Cardiac fibroblast (primary cell): ENCODE measurements around the gene FAM107B.

Source experiments
- DNase-seq, 2 donors: peaks; one replicate each; pipeline versions ENCODE4 v3.0.0 to v3.0.0-alpha.2; 2010; ENCODE audit warnings: low read depth in 2 of 2
- H3K4me3 ChIP-seq, 2 donors: replicated peaks in 1 of 2; 1 replicate in 1 of 2; 2 replicates in 1 of 2; pipeline ENCODE4 v1.5.1; 2011; ENCODE audit warnings: low read depth in 2 of 2, low read length in 2 of 2, mild to moderate bottlenecking in 2 of 2, moderate library complexity in 1 of 2
- TF ChIP-seq, protein P1 (sequence below): IDR thresholded peaks from one replicate; pipeline ENCODE4 v1.5.1; 2011; ENCODE audit warnings: low read depth, mild to moderate bottlenecking, low read length, inconsistent platforms

Gene FAM107B

DNA sequence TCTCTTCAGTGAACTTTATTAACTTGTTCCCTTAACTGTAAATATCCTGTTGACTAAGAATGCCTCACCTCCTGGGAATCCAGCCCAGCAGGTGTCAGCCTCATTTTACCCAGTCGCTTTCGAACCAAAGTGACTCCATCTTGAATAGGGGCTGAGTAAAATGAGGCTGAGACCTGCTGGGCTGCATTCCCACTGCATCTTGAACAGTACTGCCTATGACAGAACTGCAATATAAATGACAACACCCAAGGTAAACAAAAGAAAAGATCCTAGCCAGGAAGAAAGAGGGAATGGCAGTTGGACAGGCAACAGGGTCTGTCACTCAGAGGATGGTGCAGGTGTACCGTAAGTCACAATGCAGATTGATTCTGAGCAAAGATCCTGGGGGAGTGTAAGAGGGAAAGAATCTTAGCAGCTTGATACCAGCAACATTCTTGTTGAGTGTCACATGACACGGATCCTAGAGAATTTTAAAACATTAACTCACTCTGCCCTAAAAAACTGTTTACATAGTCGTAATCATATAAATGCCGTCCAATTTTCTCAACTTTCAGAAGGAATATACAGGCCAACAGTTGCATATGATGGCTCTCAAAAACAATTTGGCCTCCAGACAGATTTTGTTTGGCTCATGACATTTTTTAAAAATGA lies 4.4 kb upstream of the FAM107B start:
- peak; percentile 12 to 51 for DNase-seq
- no peak overlapping the region for H3K4me3 ChIP-seq
- TF ChIP-seq, protein P1, sequence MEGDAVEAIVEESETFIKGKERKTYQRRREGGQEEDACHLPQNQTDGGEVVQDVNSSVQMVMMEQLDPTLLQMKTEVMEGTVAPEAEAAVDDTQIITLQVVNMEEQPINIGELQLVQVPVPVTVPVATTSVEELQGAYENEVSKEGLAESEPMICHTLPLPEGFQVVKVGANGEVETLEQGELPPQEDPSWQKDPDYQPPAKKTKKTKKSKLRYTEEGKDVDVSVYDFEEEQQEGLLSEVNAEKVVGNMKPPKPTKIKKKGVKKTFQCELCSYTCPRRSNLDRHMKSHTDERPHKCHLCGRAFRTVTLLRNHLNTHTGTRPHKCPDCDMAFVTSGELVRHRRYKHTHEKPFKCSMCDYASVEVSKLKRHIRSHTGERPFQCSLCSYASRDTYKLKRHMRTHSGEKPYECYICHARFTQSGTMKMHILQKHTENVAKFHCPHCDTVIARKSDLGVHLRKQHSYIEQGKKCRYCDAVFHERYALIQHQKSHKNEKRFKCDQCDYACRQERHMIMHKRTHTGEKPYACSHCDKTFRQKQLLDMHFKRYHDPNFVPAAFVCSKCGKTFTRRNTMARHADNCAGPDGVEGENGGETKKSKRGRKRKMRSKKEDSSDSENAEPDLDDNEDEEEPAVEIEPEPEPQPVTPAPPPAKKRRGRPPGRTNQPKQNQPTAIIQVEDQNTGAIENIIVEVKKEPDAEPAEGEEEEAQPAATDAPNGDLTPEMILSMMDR, result no peak

DNA sequence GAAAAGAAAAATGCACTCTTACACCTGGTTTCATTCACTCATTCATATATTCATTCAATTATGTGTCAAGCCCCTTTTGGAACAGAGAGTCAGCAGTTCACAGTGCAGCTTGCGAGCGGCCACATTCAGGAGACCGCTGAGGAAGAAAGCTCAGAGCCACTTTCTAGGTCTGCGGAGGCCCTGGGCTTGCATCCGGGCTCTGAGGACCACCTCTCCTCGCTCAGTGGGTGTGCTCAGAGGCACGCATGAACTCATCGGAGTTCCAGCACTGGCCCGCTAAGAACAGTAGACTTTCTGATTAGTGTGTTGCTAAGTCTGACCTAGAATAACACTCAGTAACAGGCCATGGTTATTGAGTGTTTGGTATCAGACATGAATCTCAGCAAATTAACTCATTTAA lies 1.8 kb upstream of the FAM107B start:
- no peak overlapping the region for H3K4me3 ChIP-seq
- DNase-seq, result no peak
- TF ChIP-seq, protein P1, result no peak

DNA sequence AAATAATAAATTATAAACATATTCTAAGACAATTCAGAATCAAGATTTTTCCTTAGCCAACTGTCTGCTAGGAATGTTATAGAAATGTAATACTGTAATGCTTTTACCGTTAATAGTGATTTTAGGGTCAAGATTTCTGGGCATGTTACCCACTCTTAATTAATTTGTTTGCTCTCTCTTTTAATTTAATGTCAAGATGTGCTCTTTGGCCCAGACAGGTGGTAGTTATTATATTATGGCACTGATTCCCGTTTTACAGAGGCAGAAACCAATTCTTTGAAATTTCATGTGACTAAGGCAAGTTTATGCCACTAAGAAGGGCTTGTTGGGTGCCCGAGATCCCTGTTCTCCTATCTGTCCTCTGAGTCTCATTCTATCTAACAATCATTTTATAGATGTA lies 959 bp upstream of the FAM107B start:
- no peak overlapping the region for H3K4me3 ChIP-seq
- TF ChIP-seq, protein P1, result no peak
- DNase-seq, result no peak

DNA sequence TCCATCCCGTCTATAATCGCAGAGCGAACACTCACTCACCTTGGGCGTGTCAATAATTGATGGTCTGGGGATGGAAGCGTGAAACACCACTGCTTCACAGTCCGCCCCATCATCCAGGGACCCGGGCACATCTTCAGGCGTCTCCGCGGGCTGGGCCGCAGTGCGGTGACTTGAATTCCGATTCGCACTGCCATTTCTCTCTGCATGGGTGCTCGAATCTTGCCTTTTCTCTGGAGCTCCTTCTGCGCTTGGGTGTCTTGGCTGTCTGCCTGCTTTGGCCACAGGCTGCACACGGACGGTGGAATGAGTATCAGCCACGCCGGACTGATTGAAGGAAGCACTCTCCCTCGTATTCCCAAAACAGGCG lies 500 bp downstream of the FAM107B start:
- DNase-seq, result no peak
- no peak overlapping the region for H3K4me3 ChIP-seq
- TF ChIP-seq, protein P1, result no peak

DNA sequence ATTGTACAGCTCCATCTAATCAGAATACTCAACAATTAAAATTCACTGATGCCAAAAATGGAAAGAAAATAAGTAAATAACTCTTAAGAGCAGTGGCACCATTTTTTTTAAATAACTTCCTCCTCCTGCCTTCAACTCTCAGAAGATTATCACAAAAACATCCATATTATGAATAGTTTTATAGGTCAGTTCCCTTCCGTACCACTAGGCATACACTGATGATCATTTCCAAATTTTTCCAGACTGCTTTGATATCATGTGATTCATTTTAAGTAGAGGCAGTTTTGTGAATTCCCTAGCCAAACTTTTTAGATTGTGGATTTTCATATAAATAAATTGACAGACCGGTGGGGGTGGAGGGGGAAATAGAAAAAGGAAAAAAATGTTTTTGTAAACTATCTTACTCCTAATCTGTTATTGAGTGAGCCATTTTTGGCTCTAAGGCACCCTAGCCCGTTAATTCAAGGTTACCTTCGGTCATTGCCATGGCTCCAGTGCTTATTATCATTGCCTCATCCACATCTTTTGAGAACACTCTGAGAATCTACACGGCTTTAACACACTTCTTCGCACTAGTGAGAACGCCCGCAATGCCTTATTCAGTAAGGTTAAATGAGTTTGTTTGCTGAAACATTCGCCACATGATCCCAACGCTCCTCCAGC lies 1.0 kb downstream of the FAM107B start:
- DNase-seq, result no peak
- TF ChIP-seq, protein P1, result peak; percentile 10
- no peak overlapping the region for H3K4me3 ChIP-seq

DNA sequence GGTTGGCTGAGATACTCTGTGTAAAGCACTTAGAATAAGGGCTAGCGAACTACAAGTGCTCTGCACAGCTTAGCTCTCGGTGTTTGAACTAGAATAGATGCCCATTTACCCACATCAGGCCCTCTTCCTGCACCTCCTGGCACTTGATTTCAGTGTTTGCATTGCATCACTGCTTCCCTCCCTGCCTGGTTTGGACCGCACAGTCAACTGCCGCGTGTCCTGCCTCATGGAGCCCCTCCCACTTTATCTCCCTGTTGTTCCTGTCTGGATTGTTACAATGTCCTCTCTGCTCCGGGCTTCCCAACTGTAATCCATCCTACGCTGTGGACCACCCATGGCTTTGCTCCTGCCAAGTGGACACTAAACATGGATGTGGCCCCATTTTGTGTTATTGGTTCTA lies 2.3 kb downstream of the FAM107B start:
- DNase-seq, result peak in 1 of 2 donors; percentile 12
- TF ChIP-seq, protein P1, result no peak
- no peak overlapping the region for H3K4me3 ChIP-seq

DNA sequence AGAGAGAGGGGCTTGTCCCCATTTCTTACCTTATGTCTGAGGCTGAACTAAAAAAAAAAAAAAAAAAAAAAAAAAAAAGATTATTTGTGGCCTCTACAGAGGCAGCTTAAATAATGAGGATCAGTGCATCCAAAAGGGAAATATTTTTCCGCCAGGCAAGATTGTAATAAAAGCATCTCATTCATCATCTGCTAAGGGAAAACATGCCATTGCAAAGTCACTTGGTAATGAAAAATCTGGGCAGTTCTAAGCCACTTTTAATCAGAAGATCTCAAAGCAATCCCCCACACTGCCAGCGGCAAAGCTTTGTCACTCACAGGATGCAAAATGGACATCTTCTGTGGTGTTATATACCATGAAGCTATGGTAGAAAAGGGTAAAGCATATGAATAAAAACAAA lies 3.8 kb downstream of the FAM107B start:
- H3K4me3 ChIP-seq, result no peak overlapping the region
- no peak for DNase-seq
- TF ChIP-seq, protein P1, result no peak
